ENCODE measurements around the gene PANK4.

The PANK4 gene

GRCh38 chr1:2494323-2494693 is 32.1 kb downstream of the PANK4 start:
- DNase-seq = no peak

- peak; percentile 15 for DNase-seq
Observed at GRCh38 chr1:2493691-2494322, 32.6 kb downstream of the PANK4 start.

GRCh38 chr1:2493218-2493617 is 33.2 kb downstream of the PANK4 start:
- DNase-seq = no peak

GRCh38 chr1:2492091-2492490 is 34.3 kb downstream of the PANK4 start:
- no peak for DNase-seq

GRCh38 chr1:2489615-2490014 is 36.8 kb downstream of the PANK4 start:
- DNase-seq = no peak

- no peak for DNase-seq
Observed at GRCh38 chr1:2488688-2489087, 37.7 kb downstream of the PANK4 start.

- no peak for DNase-seq
Observed at GRCh38 chr1:2486558-2486957, 39.8 kb downstream of the PANK4 start.

GRCh38 chr1:2486041-2486440 is 40.4 kb downstream of the PANK4 start:
- DNase-seq = no peak

- no peak for DNase-seq
Observed at GRCh38 chr1:2483970-2484369, 42.4 kb downstream of the PANK4 start.

GRCh38 chr1:2483026-2483425 is 43.4 kb downstream of the PANK4 start:
- no peak for DNase-seq

GRCh38 chr1:2482588-2482987 is 43.8 kb downstream of the PANK4 start:
- DNase-seq = no peak

GRCh38 chr1:2481885-2482284 is 44.5 kb downstream of the PANK4 start:
- DNase-seq = no peak

GRCh38 chr1:2480986-2481364 is 45.4 kb downstream of the PANK4 start:
- no peak for DNase-seq

GRCh38 chr1:2480236-2480985 is 46.0 kb downstream of the PANK4 start:
- DNase-seq = no peak

GRCh38 chr1:2479618-2480017 is 46.8 kb downstream of the PANK4 start:
- no peak for DNase-seq

- no peak for DNase-seq
Observed at GRCh38 chr1:2479186-2479585, 47.2 kb downstream of the PANK4 start.

GRCh38 chr1:2477791-2478499 is 48.5 kb downstream of the PANK4 start:
- no peak for DNase-seq

- DNase-seq = no peak
Observed at GRCh38 chr1:2477309-2477708, 49.1 kb downstream of the PANK4 start.

- DNase-seq = no peak
Observed at GRCh38 chr1:2476061-2476999, 50.1 kb downstream of the PANK4 start, which contains the start of gene PLCH2. TSS of gene PLCH2 (plus strand) at chr1:2476289. CDS start at chr1:2476589, 300 bp downstream.

GRCh38 chr1:2475571-2475970 is 50.8 kb downstream of the PANK4 start:
- DNase-seq = no peak

GRCh38 chr1:2474933-2475371 is 51.4 kb downstream of the PANK4 start:
- DNase-seq = no peak

GRCh38 chr1:2474104-2474844 is 52.1 kb downstream of the PANK4 start:
- DNase-seq = no peak

Data from CD4-positive, alpha-beta T cell treated with Interleukin-17A for 4 hours (primary cell).